Upper lobe of right lung (tissue), 1 donor: ENCODE data around the gene CIPC. TPM values are rescaled to one million over a fixed set of nuclear protein-coding genes. Genes with fewer than 3 reads are reported as not detected.

Experiments
- ATAC-seq: fragments of 200-7000 bp; cut with Tn5 transposase; one replicate; pipeline ENCODE4 v1.9.1; 2020; ENCODE audit warnings: mild to moderate bottlenecking, moderate library complexity
- DNase-seq: peaks from one replicate; pipeline ENCODE4 v3.0.0-alpha.2; 2020
- H3K27ac ChIP-seq: fragments of 200-600 bp; one replicate; pipeline ENCODE4 v1.8.0; 2022
- H3K27me3 ChIP-seq: fragments of 200-600 bp; one replicate; pipeline ENCODE4 v1.8.0; 2022; ENCODE audit warnings: mild to moderate bottlenecking
- H3K36me3 ChIP-seq: fragments of 200-600 bp; one replicate; pipeline ENCODE4 v1.8.0; 2022
- H3K4me1 ChIP-seq: fragments of 200-600 bp; one replicate; pipeline ENCODE4 v1.8.0; 2022
- H3K4me3 ChIP-seq: fragments of 200-600 bp; one replicate; pipeline ENCODE4 v1.8.0; 2022; ENCODE audit warnings: mild to moderate bottlenecking
- H3K9me3 ChIP-seq: fragments of 200-600 bp; one replicate; pipeline ENCODE4 v1.8.0; 2022
- intact Hi-C: fragments of 100-400 bp; cut with DNase I; formaldehyde crosslinking; loops from one replicate; pipeline ENCODE4 v1.11.0; 2022
- total RNA-seq: library from RNA; stranded (reverse); fragmentation: NEBNext Ultra II Directional; extraction: Animal tissue kit (Norgen Biotek cat#: 25700); gene quantifications from one replicate; pipeline ENCODE4 v1.2.1, GENCODE V29; 2021
- TF ChIP-seq, protein P1 (sequence below): fragments of 200-600 bp; IDR thresholded peaks from one replicate; pipeline ENCODE4 v1.8.0; 2022; ENCODE audit warnings: antibody characterized with exemption
- donor health status: DM: no; HTN: yes; CAD: no; lungs with severe emphysema.

Gene CIPC
- total RNA-seq, 1 donor from 2014 or later = 24.9 TPM

DNA sequence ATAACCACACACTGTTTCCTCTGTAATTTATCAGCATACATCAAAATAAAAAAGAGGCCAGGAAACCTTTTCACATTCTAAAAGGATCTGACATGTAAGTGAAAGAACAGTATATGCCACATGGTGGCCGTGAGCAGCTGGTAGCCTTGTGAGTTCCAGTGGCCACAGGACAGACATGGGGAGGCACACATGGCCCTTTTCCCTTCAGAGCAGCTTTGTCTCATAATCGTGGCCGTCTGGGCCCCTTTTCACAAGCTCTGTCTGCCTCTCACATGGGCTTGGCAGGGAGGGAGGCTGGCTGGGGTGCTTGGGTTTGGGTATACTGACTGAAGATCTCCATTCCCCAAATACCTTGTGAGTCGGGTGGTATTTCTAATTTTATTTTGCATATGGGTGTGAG, 45.0 kb downstream of the CIPC start:
- DNase-seq (no peak), ATAC-seq (no peak)
- Histone ChIP-seq H3K4me3 (no peak overlapping the region), H3K36me3 (no peaks in the 10 kb centered on the region), H3K27me3 (peaks cover 92% of the 10 kb centered on the region), H3K4me1 (peaks cover 13% of the 10 kb centered on the region), H3K9me3 (no peaks in the 10 kb centered on the region), H3K27ac (no peak overlapping the region)
- intact Hi-C loops = no loop called here
- TF ChIP-seq, protein P1, sequence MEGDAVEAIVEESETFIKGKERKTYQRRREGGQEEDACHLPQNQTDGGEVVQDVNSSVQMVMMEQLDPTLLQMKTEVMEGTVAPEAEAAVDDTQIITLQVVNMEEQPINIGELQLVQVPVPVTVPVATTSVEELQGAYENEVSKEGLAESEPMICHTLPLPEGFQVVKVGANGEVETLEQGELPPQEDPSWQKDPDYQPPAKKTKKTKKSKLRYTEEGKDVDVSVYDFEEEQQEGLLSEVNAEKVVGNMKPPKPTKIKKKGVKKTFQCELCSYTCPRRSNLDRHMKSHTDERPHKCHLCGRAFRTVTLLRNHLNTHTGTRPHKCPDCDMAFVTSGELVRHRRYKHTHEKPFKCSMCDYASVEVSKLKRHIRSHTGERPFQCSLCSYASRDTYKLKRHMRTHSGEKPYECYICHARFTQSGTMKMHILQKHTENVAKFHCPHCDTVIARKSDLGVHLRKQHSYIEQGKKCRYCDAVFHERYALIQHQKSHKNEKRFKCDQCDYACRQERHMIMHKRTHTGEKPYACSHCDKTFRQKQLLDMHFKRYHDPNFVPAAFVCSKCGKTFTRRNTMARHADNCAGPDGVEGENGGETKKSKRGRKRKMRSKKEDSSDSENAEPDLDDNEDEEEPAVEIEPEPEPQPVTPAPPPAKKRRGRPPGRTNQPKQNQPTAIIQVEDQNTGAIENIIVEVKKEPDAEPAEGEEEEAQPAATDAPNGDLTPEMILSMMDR = no peak

DNA sequence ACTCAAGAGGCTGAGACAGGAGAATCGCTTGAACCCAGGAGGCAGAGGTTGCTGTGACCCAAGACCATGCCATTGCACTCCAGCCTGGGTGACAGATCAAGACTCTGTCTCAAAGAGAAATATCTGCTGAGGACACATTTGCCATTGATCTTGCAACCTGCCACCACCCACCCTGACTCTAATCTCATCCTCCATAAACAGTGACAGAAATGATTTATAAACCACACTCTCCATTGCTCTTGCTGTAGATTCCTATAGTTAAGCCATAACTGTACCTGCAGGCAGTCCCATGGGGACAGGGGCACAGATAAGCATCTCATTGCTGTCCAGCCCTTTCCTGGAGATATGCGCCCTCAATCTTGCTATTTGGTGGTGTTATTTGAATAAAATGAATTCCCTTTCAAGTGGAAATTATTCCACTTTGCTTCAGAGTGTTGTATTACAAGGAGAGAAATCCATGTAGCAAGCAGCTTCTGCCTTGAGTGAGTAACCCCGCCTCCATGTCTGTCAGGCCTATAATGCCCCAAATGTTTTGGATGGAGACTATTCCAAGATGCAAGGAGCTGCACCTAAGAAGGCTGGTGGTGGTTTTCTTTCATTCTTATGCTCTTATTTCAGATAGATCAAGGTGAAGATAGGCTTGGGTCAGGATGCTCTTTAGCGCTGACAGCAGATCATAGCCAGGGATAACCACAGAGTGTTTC, 46.5 kb downstream of the CIPC start:
- Histone ChIP-seq H3K36me3 (no peaks in the 10 kb centered on the region), H3K27ac (no peak overlapping the region), H3K9me3 (no peaks in the 10 kb centered on the region), H3K27me3 (peaks cover 77% of the 10 kb centered on the region), H3K4me3 (no peak overlapping the region), H3K4me1 (peaks cover 9% of the 10 kb centered on the region)
- intact Hi-C loops = no loop called here
- ATAC-seq (no peak), DNase-seq (no peak)
- TF ChIP-seq, protein P1 = no peak

DNA sequence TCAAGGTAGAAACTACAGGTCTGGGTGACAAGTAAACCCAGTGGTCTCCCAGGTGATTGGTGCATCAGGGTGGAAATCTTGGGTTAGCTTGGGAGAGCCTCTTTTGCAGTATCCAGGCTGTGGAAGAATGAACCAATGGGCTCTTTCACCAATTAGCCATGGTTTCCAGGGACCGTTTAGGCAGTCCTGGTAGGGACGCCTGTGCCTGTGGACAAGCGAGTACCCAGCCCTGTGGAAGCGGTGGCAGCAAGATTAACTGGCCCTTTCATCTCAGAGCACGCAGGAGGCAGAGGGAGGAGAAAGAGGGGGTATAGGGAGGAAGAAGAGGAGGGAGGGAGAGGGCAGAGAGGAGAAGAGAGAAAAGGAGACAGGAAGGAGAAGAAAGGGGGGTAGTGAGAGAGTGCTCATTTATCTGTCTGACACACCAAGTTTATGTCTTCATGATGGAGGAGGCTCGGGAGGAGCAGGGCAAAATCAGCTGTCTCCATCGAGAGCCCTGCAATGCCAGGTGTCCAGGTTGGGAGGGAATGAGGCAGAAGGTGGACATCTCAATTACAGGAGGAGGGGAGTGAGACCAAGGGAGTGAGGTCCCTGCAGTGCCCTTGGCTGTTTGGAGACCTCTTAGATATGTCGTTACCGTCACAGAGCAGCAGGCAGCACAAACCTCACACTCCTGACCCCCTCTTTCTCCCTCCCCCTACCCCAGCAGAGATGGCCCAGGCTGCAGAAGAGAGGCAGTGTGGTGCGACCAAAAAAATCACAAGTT, 48.1 kb downstream of the CIPC start:
- intact Hi-C loops = no loop called here
- Histone ChIP-seq H3K36me3 (no peaks in the 10 kb centered on the region), H3K9me3 (no peaks in the 10 kb centered on the region), H3K27ac (no peak overlapping the region), H3K27me3 (peaks cover 61% of the 10 kb centered on the region), H3K4me1 (no peaks in the 10 kb centered on the region), H3K4me3 (no peak overlapping the region)
- DNase-seq (no peak), ATAC-seq (no peak)
- TF ChIP-seq, protein P1 = no peak

DNA sequence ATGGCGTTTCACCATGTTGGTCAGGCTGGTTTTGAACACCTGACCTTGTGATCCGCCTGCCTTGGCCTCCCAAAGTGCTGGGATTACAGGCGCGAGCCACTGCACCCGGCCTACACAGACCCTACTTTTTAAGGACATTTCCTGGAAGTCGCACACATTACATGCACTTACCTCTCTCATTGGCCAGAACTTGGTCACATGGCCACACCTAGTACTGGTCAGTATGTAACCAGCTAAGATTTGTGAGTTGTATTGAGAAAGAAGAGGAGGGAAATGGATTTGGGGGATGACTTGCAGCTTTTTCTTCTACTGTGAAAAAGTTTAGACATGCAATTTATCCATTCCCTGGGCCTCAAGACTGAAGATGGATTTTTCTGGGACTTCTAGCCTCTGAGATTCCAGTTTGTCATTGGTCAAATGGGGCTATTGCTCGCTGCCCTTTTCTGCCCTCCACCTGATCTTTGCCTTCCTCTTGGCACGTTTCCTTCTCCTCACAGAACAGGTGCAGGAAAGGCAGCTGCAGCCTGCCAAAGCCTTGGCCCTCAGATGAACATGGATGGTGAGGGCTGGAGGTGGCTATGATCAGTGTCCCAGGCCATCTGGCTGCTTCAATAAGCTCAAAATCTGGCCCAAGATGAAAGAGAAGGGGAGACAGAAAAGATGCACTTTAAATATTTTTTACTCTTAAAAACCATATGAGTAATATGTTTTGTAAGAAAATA, 50.6 kb downstream of the CIPC start:
- DNase-seq (no peak), ATAC-seq (no peak)
- Histone ChIP-seq H3K9me3 (no peaks in the 10 kb centered on the region), H3K36me3 (no peaks in the 10 kb centered on the region), H3K4me1 (no peaks in the 10 kb centered on the region), H3K27ac (no peak overlapping the region), H3K4me3 (no peak overlapping the region), H3K27me3 (peaks cover 36% of the 10 kb centered on the region)
- intact Hi-C loops = no loop called here
- TF ChIP-seq, protein P1 = no peak

DNA sequence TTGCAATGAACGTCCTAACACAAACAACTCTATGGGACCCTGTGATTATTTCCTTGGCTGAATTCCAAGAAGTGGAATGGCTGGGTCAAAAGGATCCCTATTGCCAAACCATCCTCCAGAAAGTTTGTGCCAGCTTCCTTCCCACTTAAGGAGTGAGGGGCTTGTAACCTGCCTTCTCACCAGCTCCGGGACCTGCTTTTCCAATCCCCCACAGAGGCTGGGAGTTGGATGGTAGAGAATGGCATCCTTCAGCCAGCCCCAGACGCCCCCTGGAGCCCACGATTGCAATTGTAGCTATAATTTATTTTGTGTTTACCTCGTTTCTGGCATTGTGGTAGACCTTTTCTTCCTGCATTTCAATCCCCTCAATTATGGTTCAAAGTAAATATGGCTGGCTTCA, 53.2 kb downstream of the CIPC start:
- Histone ChIP-seq H3K4me1 (no peaks in the 10 kb centered on the region), H3K27ac (no peak overlapping the region), H3K9me3 (no peaks in the 10 kb centered on the region), H3K4me3 (no peak overlapping the region), H3K27me3 (peaks cover 32% of the 10 kb centered on the region), H3K36me3 (no peaks in the 10 kb centered on the region)
- TF ChIP-seq, protein P1 = peak; percentile 28
- intact Hi-C loops = no loop called here
- DNase-seq (no peak), ATAC-seq (no peak)
